Measurements from ENCODE around the gene TTC28.

Gene TTC28

DNA sequence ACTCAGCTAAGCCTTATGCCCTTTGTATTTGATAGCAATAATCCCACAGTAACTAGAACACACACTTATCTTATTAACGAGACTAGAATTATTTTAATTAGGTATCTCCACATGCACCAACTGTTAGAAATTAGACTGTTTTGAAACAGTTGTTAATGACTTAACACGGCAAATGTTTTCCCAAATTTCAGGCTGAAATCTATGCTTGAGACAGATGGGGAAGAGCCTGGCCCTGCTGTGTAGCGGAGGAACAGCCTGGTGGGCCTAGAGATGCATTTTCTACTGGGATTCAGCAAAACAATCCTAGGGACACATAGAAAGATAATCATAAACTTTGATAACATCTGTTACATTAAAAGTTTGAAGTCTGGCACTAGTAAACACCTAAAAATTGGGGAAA lies 273.4 kb downstream of the TTC28 start:
- no peaks in the 10 kb centered on the region for H3K9me3 ChIP-seq (ENCODE audit: control insufficient read depth, insufficient read depth, low read depth, low read length)
- peaks cover 17% of the 10 kb centered on the region for H3K4me1 ChIP-seq (ENCODE audit: control insufficient read depth, insufficient read depth, low read length)
- no peak overlapping the region for H3K4me3 ChIP-seq (ENCODE audit: low read depth, low read length)
- TF ChIP-seq ZNF621 (tag by site-specific recombination; IDR thresholded peaks at IDR 0.05) = no peak
- TF ChIP-seq ZFP41 (tag by site-specific recombination; IDR thresholded peaks at IDR 0.05; ENCODE audit: borderline replicate concordance) = no peak
- TF ChIP-seq, protein P1, sequence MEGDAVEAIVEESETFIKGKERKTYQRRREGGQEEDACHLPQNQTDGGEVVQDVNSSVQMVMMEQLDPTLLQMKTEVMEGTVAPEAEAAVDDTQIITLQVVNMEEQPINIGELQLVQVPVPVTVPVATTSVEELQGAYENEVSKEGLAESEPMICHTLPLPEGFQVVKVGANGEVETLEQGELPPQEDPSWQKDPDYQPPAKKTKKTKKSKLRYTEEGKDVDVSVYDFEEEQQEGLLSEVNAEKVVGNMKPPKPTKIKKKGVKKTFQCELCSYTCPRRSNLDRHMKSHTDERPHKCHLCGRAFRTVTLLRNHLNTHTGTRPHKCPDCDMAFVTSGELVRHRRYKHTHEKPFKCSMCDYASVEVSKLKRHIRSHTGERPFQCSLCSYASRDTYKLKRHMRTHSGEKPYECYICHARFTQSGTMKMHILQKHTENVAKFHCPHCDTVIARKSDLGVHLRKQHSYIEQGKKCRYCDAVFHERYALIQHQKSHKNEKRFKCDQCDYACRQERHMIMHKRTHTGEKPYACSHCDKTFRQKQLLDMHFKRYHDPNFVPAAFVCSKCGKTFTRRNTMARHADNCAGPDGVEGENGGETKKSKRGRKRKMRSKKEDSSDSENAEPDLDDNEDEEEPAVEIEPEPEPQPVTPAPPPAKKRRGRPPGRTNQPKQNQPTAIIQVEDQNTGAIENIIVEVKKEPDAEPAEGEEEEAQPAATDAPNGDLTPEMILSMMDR (tag by site-specific recombination; IDR thresholded peaks at IDR 0.05) = no peak
- TF ChIP-seq ZNF16 (tag by site-specific recombination; IDR thresholded peaks at IDR 0.05; ENCODE audit: low read depth) = no peak
- TF ChIP-seq, protein P2, sequence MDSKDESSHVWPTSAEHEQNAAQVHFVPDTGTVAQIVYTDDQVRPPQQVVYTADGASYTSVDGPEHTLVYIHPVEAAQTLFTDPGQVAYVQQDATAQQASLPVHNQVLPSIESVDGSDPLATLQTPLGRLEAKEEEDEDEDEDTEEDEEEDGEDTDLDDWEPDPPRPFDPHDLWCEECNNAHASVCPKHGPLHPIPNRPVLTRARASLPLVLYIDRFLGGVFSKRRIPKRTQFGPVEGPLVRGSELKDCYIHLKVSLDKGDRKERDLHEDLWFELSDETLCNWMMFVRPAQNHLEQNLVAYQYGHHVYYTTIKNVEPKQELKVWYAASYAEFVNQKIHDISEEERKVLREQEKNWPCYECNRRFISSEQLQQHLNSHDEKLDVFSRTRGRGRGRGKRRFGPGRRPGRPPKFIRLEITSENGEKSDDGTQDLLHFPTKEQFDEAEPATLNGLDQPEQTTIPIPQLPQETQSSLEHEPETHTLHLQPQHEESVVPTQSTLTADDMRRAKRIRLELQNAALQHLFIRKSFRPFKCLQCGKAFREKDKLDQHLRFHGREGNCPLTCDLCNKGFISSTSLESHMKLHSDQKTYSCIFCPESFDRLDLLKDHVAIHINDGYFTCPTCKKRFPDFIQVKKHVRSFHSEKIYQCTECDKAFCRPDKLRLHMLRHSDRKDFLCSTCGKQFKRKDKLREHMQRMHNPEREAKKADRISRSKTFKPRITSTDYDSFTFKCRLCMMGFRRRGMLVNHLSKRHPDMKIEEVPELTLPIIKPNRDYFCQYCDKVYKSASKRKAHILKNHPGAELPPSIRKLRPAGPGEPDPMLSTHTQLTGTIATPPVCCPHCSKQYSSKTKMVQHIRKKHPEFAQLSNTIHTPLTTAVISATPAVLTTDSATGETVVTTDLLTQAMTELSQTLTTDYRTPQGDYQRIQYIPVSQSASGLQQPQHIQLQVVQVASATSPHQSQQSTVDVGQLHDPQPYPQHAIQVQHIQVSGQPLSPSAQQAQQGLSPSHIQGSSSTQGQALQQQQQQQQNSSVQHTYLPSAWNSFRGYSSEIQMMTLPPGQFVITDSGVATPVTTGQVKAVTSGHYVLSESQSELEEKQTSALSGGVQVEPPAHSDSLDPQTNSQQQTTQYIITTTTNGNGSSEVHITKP (tag by site-specific recombination; IDR thresholded peaks at IDR 0.05) = no peak
- no peak for TF ChIP-seq RBAK (tag by site-specific recombination; IDR thresholded peaks at IDR 0.05)
- TF ChIP-seq ZNF529 (tag by site-specific recombination; IDR thresholded peaks at IDR 0.05; ENCODE audit: insufficient replicate concordance) = no peak
- TF ChIP-seq, protein P3, sequence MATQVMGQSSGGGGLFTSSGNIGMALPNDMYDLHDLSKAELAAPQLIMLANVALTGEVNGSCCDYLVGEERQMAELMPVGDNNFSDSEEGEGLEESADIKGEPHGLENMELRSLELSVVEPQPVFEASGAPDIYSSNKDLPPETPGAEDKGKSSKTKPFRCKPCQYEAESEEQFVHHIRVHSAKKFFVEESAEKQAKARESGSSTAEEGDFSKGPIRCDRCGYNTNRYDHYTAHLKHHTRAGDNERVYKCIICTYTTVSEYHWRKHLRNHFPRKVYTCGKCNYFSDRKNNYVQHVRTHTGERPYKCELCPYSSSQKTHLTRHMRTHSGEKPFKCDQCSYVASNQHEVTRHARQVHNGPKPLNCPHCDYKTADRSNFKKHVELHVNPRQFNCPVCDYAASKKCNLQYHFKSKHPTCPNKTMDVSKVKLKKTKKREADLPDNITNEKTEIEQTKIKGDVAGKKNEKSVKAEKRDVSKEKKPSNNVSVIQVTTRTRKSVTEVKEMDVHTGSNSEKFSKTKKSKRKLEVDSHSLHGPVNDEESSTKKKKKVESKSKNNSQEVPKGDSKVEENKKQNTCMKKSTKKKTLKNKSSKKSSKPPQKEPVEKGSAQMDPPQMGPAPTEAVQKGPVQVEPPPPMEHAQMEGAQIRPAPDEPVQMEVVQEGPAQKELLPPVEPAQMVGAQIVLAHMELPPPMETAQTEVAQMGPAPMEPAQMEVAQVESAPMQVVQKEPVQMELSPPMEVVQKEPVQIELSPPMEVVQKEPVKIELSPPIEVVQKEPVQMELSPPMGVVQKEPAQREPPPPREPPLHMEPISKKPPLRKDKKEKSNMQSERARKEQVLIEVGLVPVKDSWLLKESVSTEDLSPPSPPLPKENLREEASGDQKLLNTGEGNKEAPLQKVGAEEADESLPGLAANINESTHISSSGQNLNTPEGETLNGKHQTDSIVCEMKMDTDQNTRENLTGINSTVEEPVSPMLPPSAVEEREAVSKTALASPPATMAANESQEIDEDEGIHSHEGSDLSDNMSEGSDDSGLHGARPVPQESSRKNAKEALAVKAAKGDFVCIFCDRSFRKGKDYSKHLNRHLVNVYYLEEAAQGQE (tag by site-specific recombination; IDR thresholded peaks at IDR 0.05) = no peak
- H3K36me3 ChIP-seq (ENCODE audit: control insufficient read depth in 2 of 2, insufficient read depth in 1 of 2, low read length in 2 of 2) = no peaks in the 10 kb centered on the region
- POLR2A ChIA-PET = no interaction called here
- CTCF ChIA-PET = no interaction called here
- H3K27ac ChIP-seq (ENCODE audit: extremely low read depth, low read depth, low read length) = no peak overlapping the region

DNA sequence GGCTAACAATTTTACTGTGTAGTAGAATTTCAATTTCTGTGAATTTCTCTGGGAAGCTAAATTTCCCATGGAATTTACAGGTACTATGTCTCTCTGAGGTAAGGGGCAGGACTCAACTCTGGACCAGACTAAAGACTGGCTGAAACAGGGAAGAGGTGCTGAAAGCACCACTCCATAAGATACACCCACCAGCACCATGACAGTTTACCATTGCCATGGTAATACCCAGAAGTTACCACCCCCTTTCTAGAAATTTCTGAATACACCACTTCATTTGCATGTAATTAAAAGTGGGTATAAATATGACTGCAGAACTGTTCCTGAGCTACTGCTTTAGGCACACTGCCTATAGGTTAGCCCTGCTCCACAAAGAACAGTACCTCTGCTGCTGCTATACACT lies 274.1 kb downstream of the TTC28 start:
- ChIA-PET POLR2A (no interaction called here), CTCF (no interaction called here)
- peaks cover 16% of the 10 kb centered on the region for H3K4me1 ChIP-seq (ENCODE audit: control insufficient read depth, insufficient read depth, low read length)
- H3K27ac ChIP-seq (ENCODE audit: extremely low read depth, low read depth, low read length) = no peak overlapping the region
- H3K36me3 ChIP-seq (ENCODE audit: control insufficient read depth in 2 of 2, insufficient read depth in 1 of 2, low read length in 2 of 2) = no peaks in the 10 kb centered on the region
- no peak overlapping the region for H3K4me3 ChIP-seq (ENCODE audit: low read depth, low read length)
- no peaks in the 10 kb centered on the region for H3K9me3 ChIP-seq (ENCODE audit: control insufficient read depth, insufficient read depth, low read depth, low read length)
- TF ChIP-seq ZNF610 (tag by site-specific recombination; IDR thresholded peaks at IDR 0.05; ENCODE audit: borderline replicate concordance) (no peak), ZNF24 (tag by site-specific recombination; IDR thresholded peaks at IDR 0.05) (no peak), SP2 (tag by site-specific recombination; IDR thresholded peaks at IDR 0.05) (no peak), ZNF221 (tag by site-specific recombination; IDR thresholded peaks at IDR 0.05; ENCODE audit: borderline replicate concordance) (no peak), ZBTB48 (tag by site-specific recombination; IDR thresholded peaks at IDR 0.05) (no peak), ZNF658 (tag by site-specific recombination; IDR thresholded peaks at IDR 0.05) (no peak), ZNF514 (tag by site-specific recombination; IDR thresholded peaks at IDR 0.05) (no peak), ZNF585B (tag by site-specific recombination; IDR thresholded peaks at IDR 0.05) (no peak), MZF1 (tag by site-specific recombination; IDR thresholded peaks at IDR 0.05; ENCODE audit: borderline replicate concordance) (no peak), TRIM28 (IDR thresholded peaks at IDR 0.05; ENCODE audit: borderline replicate concordance, low read length) (no peak), ZNF311 (tag by site-specific recombination; IDR thresholded peaks at IDR 0.05; ENCODE audit: borderline replicate concordance) (no peak), MYNN (tag by site-specific recombination; IDR thresholded peaks at IDR 0.05; ENCODE audit: borderline replicate concordance) (no peak), YY2 (tag by site-specific recombination; IDR thresholded peaks at IDR 0.05) (no peak), MEIS1 (CRISPR knock-in tag; IDR thresholded peaks at IDR 0.05; ENCODE audit: borderline replicate concordance) (no peak), ZNF76 (tag by site-specific recombination; IDR thresholded peaks at IDR 0.05; ENCODE audit: borderline replicate concordance, low read depth) (no peak)
- TF ChIP-seq, protein P4, sequence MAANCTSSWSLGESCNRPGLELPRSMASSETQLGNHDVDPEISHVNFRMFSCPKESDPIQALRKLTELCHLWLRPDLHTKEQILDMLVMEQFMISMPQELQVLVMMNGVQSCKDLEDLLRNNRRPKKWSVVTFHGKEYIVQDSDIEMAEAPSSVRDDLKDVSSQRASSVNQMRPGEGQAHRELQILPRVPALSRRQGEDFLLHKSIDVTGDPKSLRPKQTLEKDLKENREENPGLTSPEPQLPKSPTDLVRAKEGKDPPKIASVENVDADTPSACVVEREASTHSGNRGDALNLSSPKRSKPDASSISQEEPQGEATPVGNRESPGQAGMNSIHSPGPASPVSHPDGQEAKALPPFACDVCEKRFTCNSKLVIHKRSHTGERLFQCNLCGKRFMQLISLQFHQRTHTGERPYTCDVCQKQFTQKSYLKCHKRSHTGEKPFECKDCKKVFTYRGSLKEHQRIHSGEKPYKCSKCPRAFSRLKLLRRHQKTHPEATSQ (tag by site-specific recombination; IDR thresholded peaks at IDR 0.05) = no peak
- TF ChIP-seq, protein P5, sequence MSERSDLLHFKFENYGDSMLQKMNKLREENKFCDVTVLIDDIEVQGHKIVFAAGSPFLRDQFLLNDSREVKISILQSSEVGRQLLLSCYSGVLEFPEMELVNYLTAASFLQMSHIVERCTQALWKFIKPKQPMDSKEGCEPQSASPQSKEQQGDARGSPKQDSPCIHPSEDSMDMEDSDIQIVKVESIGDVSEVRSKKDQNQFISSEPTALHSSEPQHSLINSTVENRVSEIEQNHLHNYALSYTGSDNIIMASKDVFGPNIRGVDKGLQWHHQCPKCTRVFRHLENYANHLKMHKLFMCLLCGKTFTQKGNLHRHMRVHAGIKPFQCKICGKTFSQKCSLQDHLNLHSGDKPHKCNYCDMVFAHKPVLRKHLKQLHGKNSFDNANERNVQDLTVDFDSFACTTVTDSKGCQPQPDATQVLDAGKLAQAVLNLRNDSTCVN (tag by site-specific recombination; optimal IDR thresholded peaks at IDR 0.05) = no peak

Measured in HEK293 (cell line).